H1 (cell line): Measurements from ENCODE around the gene RER1. TPM values are rescaled to one million over a fixed set of nuclear protein-coding genes. Genes with fewer than 3 reads are reported as not detected.

Experiments
- CTCF ChIA-PET: fragments of 300-600 bp; sonication (Branson Sonifier 250); formaldehyde crosslinking; loops from one replicate; lab custom pipeline; 2021; ENCODE audit not compliant: partially characterized antibody; lab: Charles Lee
- POLR2A ChIA-PET: fragments of 300-600 bp; sonication (Branson Sonifier 250); formaldehyde crosslinking; loops from one replicate; lab custom pipeline; 2021; ENCODE audit warnings: inconsistent platforms; ENCODE audit not compliant: partially characterized antibody; lab: Charles Lee
- DNase-seq, 2 experiments: peaks; one replicate each; pipeline versions ENCODE4 v3.0.0 to v3.0.0-alpha.2; 2010 to 2022; ENCODE audit warnings: low spot score in 2 of 2, low read depth in 1 of 2, mixed read lengths in 1 of 2
- FAIRE-seq: peaks from 2 replicates; lab custom pipeline; 2011; peaks lifted over from hg19 to GRCh38; lab: Jason Lieb, UNC
- H2AFZ ChIP-seq: 2 replicates; pipeline ENCODE4 v1.8.1; 2012; ENCODE audit warnings: low read length, inconsistent platforms
- H2AK5ac ChIP-seq: 2 replicates; pipeline ENCODE4 v1.6.1; 2013; ENCODE audit warnings: low read depth, low read length
- H2BK120ac ChIP-seq: replicated peaks from 2 replicates; pipeline ENCODE3; 2013; ENCODE audit warnings: low read depth, low read length, inconsistent platforms
- H2BK12ac ChIP-seq: 2 replicates; pipeline ENCODE4 v1.6.1; 2013; ENCODE audit warnings: low read depth, low read length
- H2BK15ac ChIP-seq: 2 replicates; pipeline ENCODE4 v1.6.1; 2013; ENCODE audit warnings: low read length
- H2BK20ac ChIP-seq: 2 replicates; pipeline ENCODE4 v1.6.1; 2013; ENCODE audit warnings: low read length
- H2BK5ac ChIP-seq: 2 replicates; pipeline ENCODE4 v1.6.1; 2013; ENCODE audit warnings: low read depth, low read length
- H3K14ac ChIP-seq: 2 replicates; pipeline ENCODE4 v1.6.1; 2013; ENCODE audit warnings: inconsistent platforms; ENCODE audit not compliant: insufficient read length
- H3K18ac ChIP-seq: 2 replicates; pipeline ENCODE4 v1.6.1; 2013; ENCODE audit warnings: low read length; ENCODE audit errors: extremely low read depth
- H3K23ac ChIP-seq: 2 replicates; pipeline ENCODE4 v1.6.1; 2013; ENCODE audit warnings: inconsistent platforms; ENCODE audit not compliant: insufficient read length
- H3K23me2 ChIP-seq: 2 replicates; pipeline ENCODE4 v1.6.1; 2013; ENCODE audit warnings: low read depth, low read length
- H3K27ac ChIP-seq: 2 replicates; pipeline ENCODE4 v1.6.1; 2011; ENCODE audit warnings: low read depth, low read length, inconsistent platforms
- H3K27me3 ChIP-seq, 4 experiments: replicated peaks in 1 of 4; 1 replicate in 1 of 4; 2 replicates in 3 of 4; pipeline versions ENCODE4 v1.6.1 to v1.8.1; 2011 to 2013; ENCODE audit warnings: low read length in 3 of 4, mild to moderate bottlenecking in 3 of 4, inconsistent platforms in 2 of 4, mixed read lengths in 2 of 4, moderate library complexity in 1 of 4; ENCODE audit not compliant: control insufficient read depth in 3 of 4, insufficient read depth in 3 of 4; ENCODE audit errors: extremely low read depth in 1 of 4
- H3K36me3 ChIP-seq, 4 experiments: 2 replicates each; pipeline versions ENCODE4 v1.6.1 to v1.8.1; 2011 to 2013; ENCODE audit warnings: mild to moderate bottlenecking in 4 of 4, low read length in 3 of 4, moderate library complexity in 2 of 4, control low read depth in 1 of 4, inconsistent platforms in 1 of 4; ENCODE audit not compliant: insufficient read depth in 4 of 4, control insufficient read depth in 2 of 4
- H3K4ac ChIP-seq: replicated peaks from 2 replicates; pipeline ENCODE3; 2013; ENCODE audit warnings: low read length, low read depth, mixed read lengths, inconsistent platforms; ENCODE audit not compliant: insufficient read length
- H3K4me1 ChIP-seq, 4 experiments: replicated peaks in 1 of 4; 1 replicate in 1 of 4; 2 replicates in 3 of 4; pipeline versions ENCODE4 v1.6.1 to v1.8.1; 2011 to 2013; ENCODE audit warnings: low read length in 3 of 4, inconsistent platforms in 2 of 4, mixed read lengths in 1 of 4; ENCODE audit not compliant: insufficient read depth in 4 of 4, control insufficient read depth in 3 of 4
- H3K4me2 ChIP-seq, 2 experiments: 2 replicates each; pipeline versions ENCODE4 v1.6.1 to v1.8.1; 2011 to 2013; ENCODE audit warnings: low read depth in 2 of 2, low read length in 2 of 2, control low read depth in 1 of 2, inconsistent platforms in 1 of 2, mild to moderate bottlenecking in 1 of 2; ENCODE audit not compliant: insufficient read depth in 1 of 2
- H3K4me3 ChIP-seq, 4 experiments: fragments of 200-600, 300-600 bp in 1 of 4; sonication (generic), shearing (Covaris generic), sonication (Bioruptor Twin) in 1 of 4; 2 replicates each; pipeline versions ENCODE4 v1.5.1 to v1.8.1; 2011 to 2016; ENCODE audit warnings: low read length in 4 of 4, low read depth in 3 of 4, control low read depth in 2 of 4, inconsistent platforms in 2 of 4, mild to moderate bottlenecking in 2 of 4, mixed read lengths in 1 of 4, moderate library complexity in 1 of 4; ENCODE audit not compliant: insufficient read depth in 2 of 4; ENCODE audit errors: extremely low read depth in 1 of 4
- H3K56ac ChIP-seq: replicated peaks from 2 replicates; pipeline ENCODE3; 2013; ENCODE audit warnings: low read depth, mild to moderate bottlenecking, mixed read lengths, low read length, inconsistent platforms; ENCODE audit not compliant: insufficient read length
- H3K79me1 ChIP-seq: 2 replicates; pipeline ENCODE4 v1.6.1; 2013; ENCODE audit warnings: low read depth, low read length, control low read depth
- H3K79me2 ChIP-seq, 2 experiments: 2 replicates each; pipeline versions ENCODE4 v1.6.1 to v1.8.1; 2012 to 2013; ENCODE audit warnings: low read length in 2 of 2, mild to moderate bottlenecking in 2 of 2, inconsistent platforms in 1 of 2; ENCODE audit not compliant: insufficient read depth in 2 of 2, control insufficient read depth in 1 of 2
- H3K9ac ChIP-seq, 4 experiments: replicated peaks in 1 of 4; 1 replicate in 1 of 4; 2 replicates in 3 of 4; pipeline versions ENCODE4 v1.6.1 to v1.8.1; 2011 to 2013; ENCODE audit warnings: low read depth in 3 of 4, low read length in 3 of 4, control low read depth in 2 of 4, mild to moderate bottlenecking in 2 of 4, moderate library complexity in 2 of 4, inconsistent platforms in 1 of 4; ENCODE audit errors: extremely low read depth in 1 of 4
- H3K9me3 ChIP-seq, 2 experiments: 2 replicates each; pipeline versions ENCODE4 v1.6.1 to v1.8.1; 2012 to 2013; ENCODE audit warnings: mild to moderate bottlenecking in 2 of 2, moderate library complexity in 2 of 2, control low read depth in 1 of 2, inconsistent platforms in 1 of 2, low read depth in 1 of 2, low read length in 1 of 2, mixed read lengths in 1 of 2; ENCODE audit not compliant: insufficient read depth in 2 of 2
- H4K20me1 ChIP-seq, 2 experiments: replicated peaks in 1 of 2; 2 replicates each; pipeline versions ENCODE3 to v1.8.1; 2011 to 2013; ENCODE audit warnings: inconsistent platforms in 2 of 2, low read length in 2 of 2, mild to moderate bottlenecking in 1 of 2; ENCODE audit not compliant: insufficient read depth in 2 of 2, control insufficient read depth in 1 of 2
- H4K5ac ChIP-seq: 2 replicates; pipeline ENCODE4 v1.6.1; 2013; ENCODE audit warnings: low read length, low read depth, mixed read lengths, inconsistent platforms; ENCODE audit not compliant: insufficient read length
- H4K8ac ChIP-seq: 2 replicates; pipeline ENCODE4 v1.8.0; 2013; ENCODE audit warnings: mild to moderate bottlenecking, moderate library complexity, low read length, inconsistent platforms; ENCODE audit not compliant: insufficient read depth; ENCODE audit errors: extremely low read depth
- H4K91ac ChIP-seq: replicated peaks from 2 replicates; pipeline ENCODE3; 2013; ENCODE audit warnings: low read length, mixed read lengths, inconsistent platforms; ENCODE audit not compliant: insufficient read length
- BRCA1 ChIP-seq: IDR thresholded peaks from 2 replicates; pipeline ENCODE4 v1.6.1; 2012; ENCODE audit warnings: low read depth, low read length, improper control_type of control experiment
- CHD1 ChIP-seq: IDR thresholded peaks from 2 replicates; pipeline ENCODE4 v1.6.1; 2012; ENCODE audit warnings: low read depth, low read length, improper control_type of control experiment
- GTF2F1 ChIP-seq: IDR thresholded peaks from 2 replicates; pipeline ENCODE4 v1.6.1; 2012; ENCODE audit warnings: low read depth, low read length, improper control_type of control experiment, borderline replicate concordance
- HDAC6 ChIP-seq: IDR thresholded peaks from one replicate; pipeline ENCODE4 v1.7.1; 2012; ENCODE audit warnings: low read depth, mild to moderate bottlenecking, inconsistent platforms, low read length, moderate library complexity
- JUND ChIP-seq: IDR thresholded peaks from 2 replicates; pipeline ENCODE4 v1.6.1; 2011; ENCODE audit warnings: mild to moderate bottlenecking, improper control_type of control experiment, low read length
- MAFK ChIP-seq: IDR thresholded peaks from 2 replicates; pipeline ENCODE4 v1.6.1; 2012; ENCODE audit warnings: low read depth, mild to moderate bottlenecking, improper control_type of control experiment, low read length
- POLR2AphosphoS5 ChIP-seq: IDR thresholded peaks from 2 replicates; pipeline ENCODE4 v1.6.1; 2011; ENCODE audit warnings: low read depth, low read length
- RBBP5 ChIP-seq: IDR thresholded peaks from 2 replicates; pipeline ENCODE4 v1.7.1; 2012; ENCODE audit warnings: low read depth, mild to moderate bottlenecking, inconsistent platforms, low read length, moderate library complexity, borderline replicate concordance
- RNF2 ChIP-seq: fragments of 200-900, 300-1000 bp; sonication (generic); IDR thresholded peaks from 2 replicates; pipeline ENCODE4 v1.7.1; 2016; ENCODE audit warnings: borderline replicate concordance, low read depth, mild to moderate bottlenecking, antibody characterized with exemption, low read length; ENCODE audit not compliant: poor library complexity, severe bottlenecking; ENCODE audit errors: missing control alignments
- TAF7 ChIP-seq: optimal IDR thresholded peaks from 2 replicates; pipeline ENCODE3; 2011; ENCODE audit warnings: low read depth, mild to moderate bottlenecking, inconsistent platforms, low read length, moderate library complexity, borderline replicate concordance
- WGBS, 2 experiments: shearing (Covaris generic) in 1 of 2; methylation state at CpG; one replicate each; pipeline versions ENCODE4 v1.1.6 to v1.1.7; 2013 to 2015; ENCODE audit warnings: low lambda C conversion rate in 2 of 2, mixed read lengths in 2 of 2, inconsistent platforms in 1 of 2, low coverage in 1 of 2, missing lambda C conversion rate in 1 of 2; ENCODE audit not compliant: insufficient replicate concordance in 2 of 2, insufficient coverage in 1 of 2, insufficient read length in 1 of 2; ENCODE audit errors: extremely low coverage in 1 of 2, missing lambda C conversion rate in 1 of 2; 5-methylcytosine and 5-hydroxymethylcytosine counted together
- polyA plus RNA-seq, 7 experiments: library from polyadenylated mRNA; depleted of rRNA in 3 of 7; stranded (reverse) in 5 of 7; unstranded in 2 of 7; fragments of >200 nt in 5 of 7; fragments of 200-250 nt in 2 of 7; gene quantifications; 1 replicate in 5 of 7; 2 replicates in 1 of 7; 4 replicates in 1 of 7; pipeline versions ENCODE4 v1.2.1 to v1.2.3, GENCODE V29; 2011 to 2013; ENCODE audit warnings: missing spikeins in 2 of 7, mixed read lengths in 2 of 7
- total RNA-seq: library from RNA; stranded (reverse); fragmentation: NEBNext Ultra II Directional; extraction: Animal tissue kit (Norgen Biotek cat#: 25700); gene quantifications from 2 replicates; pipeline ENCODE4 v1.2.1, GENCODE V29; 2021
- TF ChIP-seq, protein P1 (sequence below): IDR thresholded peaks from 2 replicates; pipeline ENCODE4 v1.6.1; 2012; ENCODE audit warnings: low read length, inconsistent platforms

RER1 gene
- total and polyA plus RNA-seq, 2 of the 8 experiments (the other 6 are each of a cell fraction or from before 2014, with no cell fraction given): 102 to 134 TPM

DNA sequence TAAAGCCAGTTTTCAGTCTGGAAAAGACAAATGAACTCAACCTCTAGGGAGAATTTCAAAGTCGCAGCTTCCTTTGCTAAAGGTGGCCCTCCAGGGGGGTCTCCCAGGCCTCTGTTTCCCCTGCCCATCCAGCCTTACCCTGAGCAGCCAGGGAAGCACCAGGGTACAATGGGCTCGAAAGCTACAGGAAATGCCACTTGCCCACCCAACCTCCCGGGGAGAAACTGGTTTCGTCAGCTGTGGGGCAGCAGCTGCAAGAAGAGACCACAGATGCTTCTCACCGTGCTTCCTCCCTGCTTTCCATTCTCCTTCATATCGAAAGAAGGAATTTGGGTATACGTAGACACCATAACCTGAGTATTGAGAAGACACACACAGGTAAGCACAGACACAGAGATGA is 2.0 kb upstream of the RER1 start:
- peaks cover 2 to 7% of the 10 kb centered on the region in 2 experiments for H4K20me1 ChIP-seq
- H3K4me2 ChIP-seq: no peak overlapping the region; a peak in 1 of 4 replicates
- H2BK5ac ChIP-seq: no peak overlapping the region
- 0 out of 2 replicates have a peak overlapping the region, but pooled peaks have one; percentile 39 for H2BK12ac ChIP-seq
- ChIA-PET CTCF (interaction anchor here (0.7 to 4.0 kb wide), 3 partner anchors 9 to 813 kb away, joined by 3 to 19 read pairs (median 5); no protein-coding TSS in a partner anchor), POLR2A (no interaction called here)
- H4K5ac ChIP-seq: no peak overlapping the region
- peaks cover 8% of the 10 kb centered on the region for H3K79me1 ChIP-seq
- no peak overlapping the region for H2AFZ ChIP-seq
- no peak for DNase-seq
- peaks cover 0 to 7% (median 0%) of the 10 kb centered on the region in 4 experiments; a peak in 1 of 8 replicates for H3K36me3 ChIP-seq
- H2BK20ac ChIP-seq: no peak overlapping the region
- no peak overlapping the region for H3K18ac ChIP-seq
- H3K79me2 ChIP-seq: peaks cover 4 to 30% of the 10 kb centered on the region in 2 experiments; a peak in 3 of 4 replicates
- H3K23me2 ChIP-seq: peaks cover 6% of the 10 kb centered on the region; the same call in 1 of the 2 replicates
- no peaks in the 10 kb centered on the region for H3K27me3 ChIP-seq
- no peak overlapping the region for H3K56ac ChIP-seq
- H2BK15ac ChIP-seq: no peak overlapping the region
- no peaks in the 10 kb centered on the region for H3K9me3 ChIP-seq
- no peak overlapping the region for H3K14ac ChIP-seq
- H2BK120ac ChIP-seq: no peak overlapping the region
- peaks cover 0 to 9% (median 2%) of the 10 kb centered on the region in 4 experiments; a peak in 6 of 7 replicates for H3K4me1 ChIP-seq
- FAIRE-seq: no peak
- H4K8ac ChIP-seq: no peak overlapping the region
- H2AK5ac ChIP-seq: no peak overlapping the region
- H3K4ac ChIP-seq: no peak overlapping the region
- no peak overlapping the region for H3K27ac ChIP-seq
- no peak overlapping the region for H3K9ac ChIP-seq
- no peak overlapping the region for H3K23ac ChIP-seq
- 85% methylated on average over 7 of the region's 7 CpGs; no CpG with 5 or more reads in 1 of the 2 experiments for WGBS, 2 experiments
- H4K91ac ChIP-seq: no peak overlapping the region
- H3K4me3 ChIP-seq: no peak overlapping the region
- TF ChIP-seq, protein P1, sequence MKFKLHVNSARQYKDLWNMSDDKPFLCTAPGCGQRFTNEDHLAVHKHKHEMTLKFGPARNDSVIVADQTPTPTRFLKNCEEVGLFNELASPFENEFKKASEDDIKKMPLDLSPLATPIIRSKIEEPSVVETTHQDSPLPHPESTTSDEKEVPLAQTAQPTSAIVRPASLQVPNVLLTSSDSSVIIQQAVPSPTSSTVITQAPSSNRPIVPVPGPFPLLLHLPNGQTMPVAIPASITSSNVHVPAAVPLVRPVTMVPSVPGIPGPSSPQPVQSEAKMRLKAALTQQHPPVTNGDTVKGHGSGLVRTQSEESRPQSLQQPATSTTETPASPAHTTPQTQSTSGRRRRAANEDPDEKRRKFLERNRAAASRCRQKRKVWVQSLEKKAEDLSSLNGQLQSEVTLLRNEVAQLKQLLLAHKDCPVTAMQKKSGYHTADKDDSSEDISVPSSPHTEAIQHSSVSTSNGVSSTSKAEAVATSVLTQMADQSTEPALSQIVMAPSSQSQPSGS: no peak
- TF ChIP-seq TAF7 (no peak), JUND (no peak), BRCA1 (no peak), CHD1 (no peak), POLR2AphosphoS5 (no peak), RNF2 (no peak), RBBP5 (no peak), HDAC6 (no peak), MAFK (no peak), GTF2F1 (no peak)
